Mesodermal cell (in vitro differentiated cells): Measurements from ENCODE around the gene TRNAU1AP.
"Not testable (repeated sequence)": the region's sequence is repeated elsewhere in the genome, so short reads cannot be mapped to it uniquely, and the experiment has no call there.

ENCODE experiments used
- H3K27ac ChIP-seq: 2 replicates; pipeline ENCODE4 v1.7.0; 2013; ENCODE audit warnings: mild to moderate bottlenecking, low read depth, low read length, moderate library complexity; ENCODE audit not compliant: severe bottlenecking
- H3K36me3 ChIP-seq: 2 replicates; pipeline ENCODE4 v1.7.1; 2013; ENCODE audit warnings: mild to moderate bottlenecking, low read length, moderate library complexity; ENCODE audit not compliant: control insufficient read depth, insufficient read depth
- H3K4me1 ChIP-seq: one replicate; pipeline ENCODE4 v1.7.1; 2013; ENCODE audit warnings: mild to moderate bottlenecking, low read length; ENCODE audit not compliant: insufficient read depth, control insufficient read depth, poor library complexity, severe bottlenecking
- H3K4me3 ChIP-seq: 2 replicates; pipeline ENCODE4 v1.7.0; 2013; ENCODE audit warnings: low read length, control low read depth, mild to moderate bottlenecking; ENCODE audit not compliant: insufficient read depth, poor library complexity, severe bottlenecking; ENCODE audit errors: extremely low read depth
- H3K9me3 ChIP-seq: 2 replicates; pipeline ENCODE4 v1.7.1; 2013; ENCODE audit warnings: mild to moderate bottlenecking, low read length, moderate library complexity; ENCODE audit not compliant: control insufficient read depth
- WGBS, 2 experiments: methylation state at CpG; one replicate each; pipeline ENCODE4 v1.1.5; 2013; ENCODE audit warnings: missing lambda C conversion rate in 2 of 2; ENCODE audit not compliant: insufficient coverage in 2 of 2; 5-methylcytosine and 5-hydroxymethylcytosine counted together

TRNAU1AP gene

GRCh38 chr1:28522537-28522936 lies 30.3 kb upstream of the TRNAU1AP start:
- H3K4me1 ChIP-seq, result peaks cover 28% of the 10 kb centered on the region
- H3K4me3 ChIP-seq, H3K9me3 ChIP-seq, H3K27ac ChIP-seq: not testable (repeated sequence)
- peaks cover 28% of the 10 kb centered on the region for H3K36me3 ChIP-seq
- 93 to 97% methylated on average over 3 of the region's 9 CpGs for WGBS, 2 experiments

GRCh38 chr1:28525002-28525642 lies 27.8 kb upstream of the TRNAU1AP start:
- peaks cover 44% of the 10 kb centered on the region for H3K36me3 ChIP-seq
- not testable (repeated sequence) for H3K4me3 ChIP-seq, H3K9me3 ChIP-seq
- peaks cover 17% of the 10 kb centered on the region for H3K4me1 ChIP-seq
- 85 to 96% methylated on average over 8 of the region's 10 CpGs for WGBS, 2 experiments
- peak overlapping the region; percentile 78 for H3K27ac ChIP-seq

DNA sequence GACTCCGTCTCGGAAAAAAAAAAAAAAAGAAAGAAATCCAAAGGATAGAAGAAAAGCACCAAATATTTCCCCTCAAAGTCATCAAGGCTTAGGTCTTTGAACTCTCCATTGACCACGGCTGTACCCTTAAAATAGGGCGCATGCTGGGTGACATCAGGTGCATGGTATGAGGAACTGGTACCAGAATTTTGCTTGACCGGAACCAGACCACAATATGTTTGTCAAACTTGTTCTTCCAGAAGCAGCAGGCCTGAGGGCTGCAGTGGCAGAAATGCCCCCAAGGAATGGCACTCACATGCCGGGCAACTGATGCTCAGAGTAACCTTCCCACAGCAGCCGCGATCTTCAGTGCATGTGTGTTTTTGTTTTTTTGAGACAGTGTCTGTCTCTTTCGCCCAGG lies 26.0 kb upstream of the TRNAU1AP start:
- no peak overlapping the region for H3K4me3 ChIP-seq
- H3K27ac ChIP-seq, result no peak overlapping the region
- H3K36me3 ChIP-seq, result peaks cover 53% of the 10 kb centered on the region
- H3K9me3 ChIP-seq, result no peaks in the 10 kb centered on the region
- peaks cover 13% of the 10 kb centered on the region for H3K4me1 ChIP-seq
- 88 to 100% methylated on average over 4 to 6 of the region's 9 CpGs for WGBS, 2 experiments

DNA sequence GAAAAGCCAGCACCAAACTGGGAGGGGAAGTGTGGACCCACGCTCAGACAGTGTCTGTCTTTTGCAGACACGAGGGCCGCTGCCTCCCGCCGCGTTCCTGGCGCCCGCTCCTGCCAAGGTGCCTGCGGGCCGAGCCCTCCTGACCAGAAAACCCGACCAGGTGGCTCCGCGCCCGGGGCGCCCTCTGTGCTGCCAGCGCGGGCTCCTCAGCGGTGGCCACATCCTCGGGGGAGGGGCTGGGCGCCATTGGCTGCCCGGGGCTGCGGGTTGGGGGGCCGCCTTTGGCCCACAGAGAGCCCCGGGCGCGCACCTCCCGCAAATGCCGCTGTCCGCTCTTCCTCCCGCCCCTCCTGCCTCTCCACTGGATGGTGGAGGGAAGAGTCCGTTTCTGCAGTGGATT lies 22.4 kb upstream of the TRNAU1AP start:
- 94 to 97% methylated on average over 21 to 22 of the region's 31 CpGs for WGBS, 2 experiments
- Histone ChIP-seq H3K4me3 (no peak overlapping the region), H3K9me3 (no peaks in the 10 kb centered on the region), H3K27ac (no peak overlapping the region), H3K4me1 (peaks cover 13% of the 10 kb centered on the region), H3K36me3 (peaks cover 68% of the 10 kb centered on the region)

- Histone ChIP-seq H3K4me1 (peaks cover 2% of the 10 kb centered on the region), H3K36me3 (peaks cover 81% of the 10 kb centered on the region), H3K4me3 (no peak overlapping the region), H3K27ac (no peak overlapping the region), H3K9me3 (no peaks in the 10 kb centered on the region)
- WGBS, 2 experiments, result 95 to 100% methylated on average over 4 to 5 of the region's 6 CpGs
Measured at GRCh38 chr1:28534671-28535070, 18.2 kb upstream of the TRNAU1AP start.

DNA sequence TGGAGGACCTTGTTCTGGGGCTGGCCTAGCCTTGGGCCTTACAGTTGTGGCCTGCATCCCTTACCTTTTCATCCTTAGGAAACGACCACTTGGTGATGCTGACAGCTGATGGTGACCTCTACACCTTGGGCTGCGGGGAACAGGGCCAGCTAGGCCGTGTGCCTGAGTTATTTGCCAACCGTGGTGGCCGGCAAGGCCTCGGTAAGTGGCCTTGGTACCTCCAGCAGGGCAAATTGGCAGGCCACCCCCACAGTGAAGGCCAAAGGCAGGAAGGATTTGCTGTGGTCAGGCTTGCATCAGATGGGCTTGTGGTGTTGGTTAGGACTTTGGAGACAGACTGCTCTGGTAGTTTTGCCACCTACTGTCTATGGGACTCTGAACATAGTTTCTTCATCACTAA lies 17.7 kb upstream of the TRNAU1AP start:
- 92 to 98% methylated on average over 6 of the region's 6 CpGs for WGBS, 2 experiments
- Histone ChIP-seq H3K36me3 (peaks cover 76% of the 10 kb centered on the region), H3K9me3 (no peaks in the 10 kb centered on the region), H3K27ac (no peak overlapping the region), H3K4me3 (no peak overlapping the region), H3K4me1 (peaks cover 2% of the 10 kb centered on the region)

- Histone ChIP-seq H3K27ac (peak overlapping the region; percentile 16), H3K9me3 (no peaks in the 10 kb centered on the region), H3K4me1 (peaks cover 2% of the 10 kb centered on the region), H3K4me3 (no peak overlapping the region), H3K36me3 (peaks cover 56% of the 10 kb centered on the region)
- 91 to 92% methylated on average over 5 to 7 of the region's 8 CpGs for WGBS, 2 experiments
Measured at GRCh38 chr1:28537457-28538199, 15.3 kb upstream of the TRNAU1AP start.

DNA sequence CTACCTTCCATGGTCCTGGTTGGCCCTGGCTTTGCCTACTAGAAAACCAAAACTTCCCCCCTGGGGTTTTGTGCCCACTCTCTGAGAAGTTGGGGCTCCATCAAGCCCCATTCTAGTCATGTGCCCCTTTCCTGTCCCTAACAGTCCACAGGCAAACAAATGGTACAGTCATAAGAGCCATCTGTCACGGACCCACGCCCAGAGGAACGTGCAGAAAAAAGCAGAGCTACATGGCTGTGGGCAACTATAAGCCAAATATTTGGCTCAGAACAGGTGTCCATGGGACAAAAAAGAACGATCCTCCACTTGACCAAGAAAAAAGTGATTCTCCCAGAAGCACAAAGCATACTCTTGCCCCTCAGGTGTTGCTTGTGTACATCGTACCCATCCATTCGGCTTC lies 14.6 kb upstream of the TRNAU1AP start:
- Histone ChIP-seq H3K9me3 (no peaks in the 10 kb centered on the region), H3K4me1 (peaks cover 2% of the 10 kb centered on the region), H3K27ac (peak overlapping the region; percentile 8), H3K36me3 (peaks cover 52% of the 10 kb centered on the region), H3K4me3 (no peak overlapping the region)
- WGBS, 2 experiments, result 99 to 100% methylated on average over 4 to 6 of the region's 6 CpGs

DNA sequence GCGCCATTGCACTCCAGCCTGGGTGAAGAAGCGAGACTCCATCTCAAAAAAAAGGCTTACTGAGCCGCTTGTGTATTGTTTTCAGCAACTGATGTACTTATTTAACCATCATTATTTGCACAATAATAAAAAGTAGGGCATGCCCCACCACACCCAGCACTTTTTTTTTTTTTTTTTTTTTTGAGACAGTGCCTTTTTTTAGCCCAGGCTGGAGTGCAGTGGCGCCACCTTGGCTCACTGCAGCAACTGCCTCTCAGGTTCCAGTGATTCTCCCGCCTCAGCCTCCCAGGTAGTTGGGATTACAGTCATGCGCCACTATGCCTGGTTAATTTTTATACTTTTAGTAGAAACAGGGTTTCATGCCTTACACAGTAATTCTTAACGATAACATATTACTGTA lies 12.2 kb upstream of the TRNAU1AP start:
- no peak overlapping the region for H3K27ac ChIP-seq
- H3K36me3 ChIP-seq, result peaks cover 33% of the 10 kb centered on the region
- no peaks in the 10 kb centered on the region for H3K9me3 ChIP-seq
- H3K4me1 ChIP-seq, result peaks cover 2% of the 10 kb centered on the region
- no peak overlapping the region for H3K4me3 ChIP-seq
- WGBS, 2 experiments, result 94 to 100% methylated on average over 5 to 7 of the region's 7 CpGs

GRCh38 chr1:28541414-28542015 lies 11.4 kb upstream of the TRNAU1AP start:
- WGBS, 2 experiments, result 98% methylated on average over 5 to 6 of the region's 8 CpGs
- H3K4me1 ChIP-seq, H3K4me3 ChIP-seq, H3K9me3 ChIP-seq, H3K27ac ChIP-seq: not testable (repeated sequence)
- H3K36me3 ChIP-seq, result peaks cover 24% of the 10 kb centered on the region

GRCh38 chr1:28545246-28545628 lies 7.6 kb upstream of the TRNAU1AP start:
- no peaks in the 10 kb centered on the region for H3K36me3 ChIP-seq
- H3K4me3 ChIP-seq, result no peak overlapping the region
- WGBS, 2 experiments, result 100% methylated on average over 3 of the region's 4 CpGs; no CpG with 5 or more reads in 1 of the 2 experiments
- H3K4me1 ChIP-seq, result no peaks in the 10 kb centered on the region
- H3K9me3 ChIP-seq, result no peaks in the 10 kb centered on the region
- H3K27ac ChIP-seq, result no peak overlapping the region
